Measurements from ENCODE around the gene KCNA5.

GRCh38 chr12:5076761-5077160 lies 33.1 kb downstream of the KCNA5 start:
- TF ChIP-seq POLR2A (IDR thresholded peaks at IDR 0.05; ENCODE audit: low read depth, low read length) (no peak), MXI1 (IDR thresholded peaks at IDR 0.05; ENCODE audit: borderline replicate concordance, low read depth, low read length) (no peak), RAD21 (IDR thresholded peaks at IDR 0.05; ENCODE audit: low read length) (no peak), MAZ (IDR thresholded peaks at IDR 0.05; ENCODE audit: borderline replicate concordance, low read depth, low read length) (no peak), RFX5 (IDR thresholded peaks at IDR 0.05; ENCODE audit: low read depth, low read length) (no peak), USF2 (IDR thresholded peaks at IDR 0.05; ENCODE audit: low read depth, low read length) (no peak), FOS (IDR thresholded peaks at IDR 0.05; ENCODE audit: low read depth, low read length) (no peak), RCOR1 (IDR thresholded peaks at IDR 0.05; ENCODE audit: insufficient replicate concordance, low read length) (no peak), CEBPB (IDR thresholded peaks at IDR 0.05; ENCODE audit: low read depth, low read length) (no peak), MAFK (IDR thresholded peaks at IDR 0.05; ENCODE audit: low read depth, low read length) (no peak), NFE2L2 (IDR thresholded peaks at IDR 0.05; ENCODE audit: low read depth, low read length) (no peak), CHD1 (IDR thresholded peaks at IDR 0.05; ENCODE audit: low read depth, low read length) (no peak)
- TF ChIP-seq, protein P1, sequence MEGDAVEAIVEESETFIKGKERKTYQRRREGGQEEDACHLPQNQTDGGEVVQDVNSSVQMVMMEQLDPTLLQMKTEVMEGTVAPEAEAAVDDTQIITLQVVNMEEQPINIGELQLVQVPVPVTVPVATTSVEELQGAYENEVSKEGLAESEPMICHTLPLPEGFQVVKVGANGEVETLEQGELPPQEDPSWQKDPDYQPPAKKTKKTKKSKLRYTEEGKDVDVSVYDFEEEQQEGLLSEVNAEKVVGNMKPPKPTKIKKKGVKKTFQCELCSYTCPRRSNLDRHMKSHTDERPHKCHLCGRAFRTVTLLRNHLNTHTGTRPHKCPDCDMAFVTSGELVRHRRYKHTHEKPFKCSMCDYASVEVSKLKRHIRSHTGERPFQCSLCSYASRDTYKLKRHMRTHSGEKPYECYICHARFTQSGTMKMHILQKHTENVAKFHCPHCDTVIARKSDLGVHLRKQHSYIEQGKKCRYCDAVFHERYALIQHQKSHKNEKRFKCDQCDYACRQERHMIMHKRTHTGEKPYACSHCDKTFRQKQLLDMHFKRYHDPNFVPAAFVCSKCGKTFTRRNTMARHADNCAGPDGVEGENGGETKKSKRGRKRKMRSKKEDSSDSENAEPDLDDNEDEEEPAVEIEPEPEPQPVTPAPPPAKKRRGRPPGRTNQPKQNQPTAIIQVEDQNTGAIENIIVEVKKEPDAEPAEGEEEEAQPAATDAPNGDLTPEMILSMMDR (conservative IDR thresholded peaks at IDR 0.05; ENCODE audit: low read depth, low read length), result no peak
- TF ChIP-seq, protein P2, sequence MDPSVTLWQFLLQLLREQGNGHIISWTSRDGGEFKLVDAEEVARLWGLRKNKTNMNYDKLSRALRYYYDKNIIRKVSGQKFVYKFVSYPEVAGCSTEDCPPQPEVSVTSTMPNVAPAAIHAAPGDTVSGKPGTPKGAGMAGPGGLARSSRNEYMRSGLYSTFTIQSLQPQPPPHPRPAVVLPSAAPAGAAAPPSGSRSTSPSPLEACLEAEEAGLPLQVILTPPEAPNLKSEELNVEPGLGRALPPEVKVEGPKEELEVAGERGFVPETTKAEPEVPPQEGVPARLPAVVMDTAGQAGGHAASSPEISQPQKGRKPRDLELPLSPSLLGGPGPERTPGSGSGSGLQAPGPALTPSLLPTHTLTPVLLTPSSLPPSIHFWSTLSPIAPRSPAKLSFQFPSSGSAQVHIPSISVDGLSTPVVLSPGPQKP (IDR thresholded peaks at IDR 0.05; ENCODE audit: borderline replicate concordance, low read depth, low read length), result no peak
